ENCODE data around the gene CBLIF.

DNA sequence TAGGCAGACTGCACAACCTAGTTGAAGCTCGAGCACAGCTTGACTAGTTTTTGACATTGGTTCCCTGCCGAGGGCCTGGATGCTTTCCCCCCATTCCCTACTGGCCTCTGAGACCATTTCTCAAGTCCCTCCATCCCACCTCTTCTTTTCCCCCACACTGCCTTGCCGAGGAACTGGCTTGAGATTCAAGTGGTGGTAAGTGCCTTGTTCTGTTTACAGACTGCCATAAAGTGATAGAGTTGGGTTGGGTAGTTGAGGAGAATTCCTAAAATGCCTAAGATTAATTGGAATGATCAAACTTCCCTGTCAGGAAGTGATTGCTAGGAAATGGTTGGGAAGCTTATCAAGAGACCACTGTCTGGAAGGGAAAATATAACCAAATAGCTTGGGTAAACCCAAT, 50.9 kb downstream of the CBLIF start:
- TF ChIP-seq POLR2AphosphoS5 (IDR thresholded peaks at IDR 0.05) (no peak), POLR2A (IDR thresholded peaks at IDR 0.05) (no peak)

Measured in breast epithelium (tissue), 3 donors.